Activated T-helper 1 cell treated with Interleukin-2 at 50 U/mL for 16 hours (primary cell): Measurements from ENCODE around the gene DFFB.
"Not testable (repeated sequence)": the region's sequence is repeated elsewhere in the genome, so short reads cannot be mapped to it uniquely, and the experiment has no call there.

Experiments
- DNase-seq: peaks from one replicate; pipeline ENCODE4 v3.0.0-alpha.2; 2020; ENCODE audit warnings: low read depth

The DFFB gene

DNA sequence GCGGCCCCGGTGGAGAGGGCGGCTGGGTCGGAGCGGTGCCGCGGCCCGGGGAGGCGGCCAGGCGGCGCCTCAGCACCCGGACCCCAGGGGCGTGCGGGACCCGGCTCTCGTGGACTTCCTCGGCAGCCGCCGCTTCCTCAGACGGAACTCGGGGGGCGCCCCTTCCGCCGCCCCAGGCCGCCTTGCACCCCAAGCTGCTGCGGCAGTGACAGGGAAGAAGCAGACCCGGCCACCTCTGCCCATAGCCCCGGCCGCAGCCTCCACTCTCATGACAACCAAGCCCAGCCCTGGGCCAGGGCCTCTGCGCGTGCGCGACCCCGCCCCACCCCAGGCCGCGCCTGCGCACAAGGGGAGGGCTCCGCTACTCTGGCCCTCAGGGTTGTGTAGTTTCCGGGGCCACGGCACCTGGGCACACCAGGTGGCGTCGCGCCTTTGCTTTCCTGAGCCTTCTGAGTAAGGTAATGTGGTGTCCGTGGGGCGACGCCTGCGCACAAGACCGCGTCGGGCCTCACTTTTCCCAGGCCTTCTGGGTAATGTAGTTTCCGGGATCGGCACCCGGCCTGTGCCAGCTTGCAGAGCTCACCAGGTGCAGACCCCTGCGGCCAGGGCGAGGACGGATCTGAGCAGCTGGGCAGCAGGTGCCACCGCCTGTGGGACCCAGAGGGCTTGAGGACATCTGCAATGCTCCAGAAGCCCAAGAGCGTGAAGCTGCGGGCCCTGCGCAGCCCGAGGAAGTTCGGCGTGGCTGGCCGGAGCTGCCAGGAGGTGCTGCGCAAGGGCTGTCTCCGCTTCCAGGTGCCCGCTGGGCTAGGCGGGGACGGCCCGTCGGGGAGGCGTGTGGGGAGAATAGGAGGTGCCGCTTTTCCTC, at the start of gene DFFB, which contains the start of gene CEP104:
Gene DFFB, plus strand, starts transcription at position 554 of the 868 bp plus-strand sequence. Its CDS starts 128 bp downstream, at position 682.
Gene CEP104, minus strand, starts transcription at position 289 of the 868 bp plus-strand sequence. CDS start 4,804 bp downstream, outside the sequence.
- DNase-seq: peak; percentile 97

- DNase-seq: no peak
Observed at GRCh38 chr1:3807769-3808168, 49.5 kb upstream of the DFFB start.

DNA sequence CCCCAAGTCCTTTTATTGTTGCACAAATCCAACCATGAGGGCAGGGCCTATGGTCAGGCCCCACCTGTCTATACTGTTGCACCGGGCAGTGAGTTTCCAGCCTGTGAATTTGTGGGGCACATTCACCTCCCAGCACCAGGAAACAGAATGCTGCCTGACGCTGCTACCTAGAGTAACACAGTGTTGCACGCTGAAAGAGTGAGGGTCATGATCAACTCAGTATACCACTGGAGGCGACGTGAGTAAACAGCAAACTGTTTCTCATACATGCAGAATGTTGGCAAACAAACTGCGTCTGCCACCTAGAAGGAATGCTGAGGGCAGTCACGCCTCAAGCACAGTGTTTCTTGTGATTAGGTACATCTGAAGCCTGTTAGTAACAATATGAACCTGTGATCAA, 47.6 kb upstream of the DFFB start:
- DNase-seq: no peak

GRCh38 chr1:3810149-3810761, 47.0 kb upstream of the DFFB start:
- DNase-seq: not testable (repeated sequence)

- no peak for DNase-seq
Observed at GRCh38 chr1:3811595-3811911, 45.7 kb upstream of the DFFB start.

- DNase-seq: no peak
Observed at GRCh38 chr1:3814065-3814464, 43.2 kb upstream of the DFFB start.

DNA sequence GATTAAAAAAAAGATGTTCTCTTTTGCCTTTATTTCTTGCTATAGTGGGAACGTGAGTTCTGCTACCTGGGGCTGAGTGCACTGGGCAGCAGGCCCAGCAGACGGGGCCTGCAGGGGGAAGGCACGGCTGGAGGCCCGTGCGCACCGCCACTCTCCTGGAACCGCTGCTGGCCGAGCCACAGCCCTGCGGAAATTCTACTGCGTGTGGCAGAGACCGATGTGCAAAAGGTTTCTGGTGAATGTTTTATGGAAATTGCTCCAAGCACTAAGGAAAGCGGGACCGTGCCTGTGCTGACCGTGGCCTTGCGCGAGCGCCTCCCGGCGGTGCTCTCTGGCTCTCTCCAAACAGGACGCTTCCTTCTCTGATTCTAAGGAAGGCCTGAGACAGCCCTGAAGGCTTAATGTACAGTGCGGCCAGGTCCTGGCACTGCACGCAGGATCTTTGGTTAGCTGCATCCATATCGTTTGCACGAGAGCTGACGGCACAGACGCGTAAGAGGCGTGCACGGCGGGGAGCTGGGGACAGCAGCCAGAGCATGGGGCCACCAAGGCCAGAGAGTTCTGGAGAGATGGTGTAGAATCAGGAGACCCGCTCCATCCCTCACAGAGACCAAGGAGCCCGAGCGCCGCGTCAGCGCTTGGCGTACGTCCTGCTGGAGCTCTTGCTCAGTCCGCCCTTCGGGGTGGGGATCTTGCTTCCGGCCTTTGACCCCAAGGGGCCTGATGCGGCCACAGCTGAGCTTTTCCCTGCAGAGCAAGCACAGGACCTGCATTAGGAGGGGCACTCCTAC, 42.3 kb upstream of the DFFB start:
- DNase-seq: no peak

DNA sequence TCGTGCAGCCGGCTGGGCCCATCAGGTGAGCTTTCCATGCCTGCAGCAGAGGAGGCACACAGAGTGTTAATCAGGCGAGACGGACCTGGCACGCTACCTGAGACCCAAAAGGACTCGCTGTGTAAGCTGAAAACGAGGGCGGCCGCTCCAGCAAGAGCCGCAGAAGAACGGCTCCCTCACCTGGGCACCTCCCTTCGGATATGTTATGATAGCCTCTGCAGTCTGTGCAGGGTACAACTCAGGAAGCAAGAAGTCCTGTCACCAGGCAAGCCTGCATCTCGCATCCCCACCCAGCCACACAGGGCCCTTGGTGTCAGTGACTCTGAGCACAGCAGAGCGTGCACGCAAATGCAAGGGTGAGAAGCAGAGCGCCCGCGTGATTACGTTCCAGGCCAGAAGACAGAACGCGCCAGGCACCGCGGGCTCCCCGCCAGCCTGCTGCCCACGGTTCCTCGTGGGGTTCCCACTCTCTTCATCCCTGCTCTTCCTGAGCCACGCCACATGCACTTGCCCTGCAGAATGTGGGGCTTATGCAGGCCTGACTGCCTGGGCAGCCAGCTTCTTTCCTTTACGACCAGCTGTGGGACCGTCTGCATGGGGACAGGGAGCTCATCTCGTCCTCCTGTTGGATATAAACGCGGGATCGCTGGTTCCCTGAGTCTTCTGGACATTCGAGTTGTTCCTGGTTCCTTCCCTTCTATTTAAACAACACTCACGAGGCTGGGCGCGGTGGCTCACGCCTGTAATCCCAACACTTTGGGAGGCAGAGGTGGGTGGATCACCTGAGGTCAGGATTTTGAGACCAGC, 40.7 kb upstream of the DFFB start:
- DNase-seq: no peak

DNA sequence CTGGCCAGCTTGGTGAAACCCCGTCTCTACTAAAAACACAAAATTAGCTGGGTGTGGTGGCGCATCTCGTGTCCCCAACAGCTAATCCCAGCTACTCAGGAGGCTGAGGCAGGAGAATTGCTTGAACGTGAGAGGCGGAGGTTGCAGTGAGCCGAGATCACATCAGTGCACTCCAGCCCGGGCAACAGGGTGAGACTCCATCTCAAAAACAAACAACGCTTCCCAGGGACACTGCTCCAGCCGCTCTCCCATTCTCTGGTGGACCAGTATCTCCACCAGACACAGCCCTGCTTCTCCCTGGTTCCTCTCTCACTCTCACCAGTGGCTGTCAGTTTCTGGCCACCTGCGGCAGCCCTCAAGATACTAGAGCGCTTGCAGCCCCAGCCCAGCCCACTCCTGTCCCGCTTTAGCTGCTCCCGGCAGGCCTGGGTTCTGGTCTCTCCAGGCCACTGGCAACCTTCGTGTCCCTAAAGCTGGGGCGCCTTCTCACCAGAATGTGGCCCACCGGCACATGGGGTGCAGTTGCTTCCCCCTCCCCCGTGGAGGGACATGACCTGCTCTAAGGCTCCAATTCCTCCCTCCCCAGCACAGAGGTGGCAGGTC, 40.0 kb upstream of the DFFB start:
- no peak for DNase-seq

DNA sequence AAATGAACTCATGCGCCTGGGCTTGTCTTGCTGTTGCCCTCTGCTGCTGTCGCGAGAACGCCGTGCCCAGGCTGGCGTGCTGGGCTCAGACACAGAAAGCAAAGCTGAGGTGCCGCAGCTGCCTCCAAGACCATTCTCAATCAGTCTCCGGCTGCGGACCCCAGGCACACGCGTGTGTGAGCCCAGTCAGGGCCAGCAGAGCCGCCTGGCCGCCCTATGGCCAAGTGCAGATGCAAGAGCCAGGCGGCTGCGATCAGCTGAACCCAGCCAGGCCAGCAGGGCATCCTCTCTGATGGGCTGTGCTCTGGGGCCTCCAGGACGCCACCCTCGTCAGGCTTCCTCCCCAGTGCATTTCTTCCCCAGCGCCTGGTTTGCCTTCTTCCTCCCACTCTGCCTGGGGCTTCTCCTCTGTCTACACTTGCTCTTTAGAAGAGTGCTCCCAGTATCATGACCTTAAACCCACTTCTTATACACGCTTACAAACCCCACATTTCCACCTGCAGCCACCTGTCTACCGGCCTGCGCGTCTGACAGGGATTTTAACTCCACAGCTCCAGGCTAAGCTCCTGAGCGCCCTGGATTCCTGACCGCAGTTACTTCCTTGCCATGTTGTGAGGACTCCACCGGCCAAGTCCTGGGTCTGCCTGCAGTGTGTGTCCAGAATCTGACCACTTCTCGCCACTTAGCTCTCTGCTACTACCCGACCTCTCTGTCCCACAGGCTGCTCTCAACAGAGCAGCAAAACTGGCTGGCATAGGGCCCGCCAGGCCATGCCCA, 39.3 kb upstream of the DFFB start:
- no peak for DNase-seq

GRCh38 chr1:3819771-3820200, 37.5 kb upstream of the DFFB start:
- no peak for DNase-seq

GRCh38 chr1:3820316-3820715, 37.0 kb upstream of the DFFB start:
- no peak for DNase-seq

- no peak for DNase-seq
Observed at GRCh38 chr1:3821004-3821403, 36.3 kb upstream of the DFFB start.

DNA sequence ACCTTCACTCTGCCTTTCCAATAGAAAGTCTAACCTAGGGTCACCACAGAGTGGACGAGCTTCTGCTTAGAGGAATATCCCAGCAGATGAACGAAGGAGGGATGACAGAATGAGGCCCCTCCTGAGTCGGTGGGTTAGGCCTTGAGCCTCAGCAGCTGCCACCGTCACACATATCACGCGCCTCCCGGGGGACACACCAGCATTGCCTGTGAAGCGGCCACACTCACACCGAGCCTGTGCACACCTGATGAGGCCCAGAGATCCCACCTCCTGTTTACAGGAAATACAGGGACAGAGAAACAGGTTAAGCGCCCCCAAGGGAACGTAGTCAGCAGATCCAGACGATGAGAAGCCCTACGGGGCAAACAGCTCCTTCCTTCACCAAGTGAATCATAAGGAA, 35.8 kb upstream of the DFFB start:
- no peak for DNase-seq

DNA sequence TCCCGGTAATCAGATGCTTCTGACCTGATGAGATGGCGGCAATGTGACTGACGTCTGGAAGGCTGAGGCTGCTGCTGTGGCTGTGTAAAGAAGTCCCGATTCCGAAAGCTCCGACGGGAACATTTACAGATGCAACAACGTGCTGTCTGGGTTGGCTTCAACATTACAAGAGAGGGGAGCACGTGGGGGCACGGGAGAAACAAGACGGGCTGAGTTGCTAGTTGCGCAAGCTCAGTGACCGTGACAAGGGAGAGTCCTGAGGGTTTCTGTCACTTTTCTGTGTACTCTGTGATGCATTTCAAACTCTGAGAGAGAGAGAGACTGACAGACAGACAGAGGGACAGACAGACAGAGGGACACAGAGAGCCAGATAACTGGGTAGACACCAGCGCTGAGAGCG, 35.4 kb upstream of the DFFB start:
- no peak for DNase-seq

DNA sequence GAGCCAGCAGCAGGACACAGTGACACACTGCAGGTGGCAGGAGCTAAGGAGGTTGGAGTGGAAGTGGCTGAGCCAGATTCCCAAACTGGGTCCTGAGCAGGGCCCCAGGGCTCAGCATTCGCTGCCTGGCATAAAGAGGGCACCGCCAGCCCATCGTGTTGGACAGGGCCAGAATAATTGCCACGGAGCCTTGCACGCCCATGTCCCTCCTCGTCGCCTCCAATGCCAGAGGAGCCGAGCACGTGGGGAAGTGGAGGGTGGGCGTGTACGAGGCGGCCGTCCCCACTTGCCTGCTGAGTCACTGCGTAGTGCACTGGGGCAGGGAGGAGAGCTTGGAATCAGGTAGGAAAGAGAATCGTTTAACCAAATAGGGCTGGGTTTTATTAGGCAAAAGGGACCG, 34.9 kb upstream of the DFFB start:
- no peak for DNase-seq

GRCh38 chr1:3824650-3825049, 32.6 kb upstream of the DFFB start:
- DNase-seq: no peak

GRCh38 chr1:3825356-3825755, 31.9 kb upstream of the DFFB start:
- no peak for DNase-seq

- DNase-seq: no peak
Observed at GRCh38 chr1:3827813-3828307, 29.4 kb upstream of the DFFB start.

GRCh38 chr1:3828391-3828790, 28.9 kb upstream of the DFFB start:
- no peak for DNase-seq

DNA sequence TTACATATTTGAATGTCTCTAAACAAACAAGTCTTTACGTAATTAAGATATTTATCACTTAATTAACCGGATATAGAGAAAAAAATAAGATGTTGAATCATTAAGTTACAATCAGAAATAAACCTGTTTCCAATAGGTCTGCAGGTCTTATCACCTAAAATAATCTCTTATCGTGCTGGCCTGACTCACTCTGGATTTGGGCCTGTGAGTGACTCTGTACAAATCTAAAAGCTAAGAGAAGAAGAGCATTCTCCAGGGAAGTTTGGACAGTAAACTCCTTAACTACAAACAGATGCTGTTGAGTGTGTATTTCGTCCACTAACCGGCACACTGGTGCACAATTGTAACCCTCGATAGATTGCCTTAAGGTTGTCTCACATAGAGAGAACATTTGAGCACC, 25.6 kb upstream of the DFFB start:
- no peak for DNase-seq
